ENCODE results near the gene VPS36. TPM values are rescaled to one million over a fixed set of nuclear protein-coding genes. Genes with fewer than 3 reads are reported as not detected.
"Not testable (repeated sequence)": the region's sequence is repeated elsewhere in the genome, so short reads cannot be mapped to it uniquely, and the experiment has no call there.

The VPS36 gene
- polyA plus RNA-seq, 4 donors: 24.9 to 60.8 (median 30.3) TPM

GRCh38 chr13:52387721-52388120 lies 62.7 kb downstream of the VPS36 start:
- Histone ChIP-seq H3K27ac (ENCODE audit: low read depth in 1 of 3, low read length in 2 of 3) (no peak overlapping the region), H3K9me3 (ENCODE audit: control insufficient read depth in 2 of 2, insufficient read depth in 1 of 2, low read depth in 1 of 2, low read length in 1 of 2) (no peaks in the 10 kb centered on the region), H3K4me3 (ENCODE audit: low read depth in 1 of 3, low read length in 3 of 3) (no peak overlapping the region), H3K27me3 (ENCODE audit: control insufficient read depth in 3 of 3, insufficient read depth in 3 of 3, low read length in 3 of 3) (no peaks in the 10 kb centered on the region), H3K36me3 (ENCODE audit: control insufficient read depth in 3 of 3, insufficient read depth in 2 of 3, low read depth in 1 of 3, low read length in 3 of 3) (no peaks in the 10 kb centered on the region), H3K4me1 (ENCODE audit: control insufficient read depth in 3 of 3, insufficient read depth in 2 of 3, low read depth in 1 of 3, low read length in 2 of 3) (no peaks in the 10 kb centered on the region)
- FAIRE-seq (no peak), DNase-seq (no peak)

GRCh38 chr13:52385870-52386269 lies 64.6 kb downstream of the VPS36 start:
- no peaks in the 10 kb centered on the region for H3K36me3 ChIP-seq (ENCODE audit: control insufficient read depth in 3 of 3, insufficient read depth in 2 of 3, low read depth in 1 of 3, low read length in 3 of 3)
- H3K4me1 ChIP-seq (ENCODE audit: control insufficient read depth in 3 of 3, insufficient read depth in 2 of 3, low read depth in 1 of 3, low read length in 2 of 3): no peaks in the 10 kb centered on the region
- H3K27ac ChIP-seq (ENCODE audit: low read depth in 1 of 3, low read length in 2 of 3): no peak overlapping the region
- FAIRE-seq (no peak), DNase-seq (no peak)
- H3K9me3 ChIP-seq (ENCODE audit: control insufficient read depth in 2 of 2, insufficient read depth in 1 of 2, low read depth in 1 of 2, low read length in 1 of 2): no peaks in the 10 kb centered on the region
- no peak overlapping the region for H3K4me3 ChIP-seq (ENCODE audit: low read depth in 1 of 3, low read length in 3 of 3)
- 87 to 91% (median 91%) methylated on average over 4 of the region's 4 CpGs for WGBS, 3 donors
- no peaks in the 10 kb centered on the region for H3K27me3 ChIP-seq (ENCODE audit: control insufficient read depth in 3 of 3, insufficient read depth in 3 of 3, low read length in 3 of 3)

GRCh38 chr13:52383366-52383765 lies 67.1 kb downstream of the VPS36 start:
- H3K9me3 ChIP-seq (ENCODE audit: control insufficient read depth in 2 of 2, insufficient read depth in 1 of 2, low read depth in 1 of 2, low read length in 1 of 2): no peaks in the 10 kb centered on the region
- FAIRE-seq: no peak
- WGBS, 3 donors: 59 to 76% (median 66%) methylated on average over 1 of the region's 1 CpG

DNA sequence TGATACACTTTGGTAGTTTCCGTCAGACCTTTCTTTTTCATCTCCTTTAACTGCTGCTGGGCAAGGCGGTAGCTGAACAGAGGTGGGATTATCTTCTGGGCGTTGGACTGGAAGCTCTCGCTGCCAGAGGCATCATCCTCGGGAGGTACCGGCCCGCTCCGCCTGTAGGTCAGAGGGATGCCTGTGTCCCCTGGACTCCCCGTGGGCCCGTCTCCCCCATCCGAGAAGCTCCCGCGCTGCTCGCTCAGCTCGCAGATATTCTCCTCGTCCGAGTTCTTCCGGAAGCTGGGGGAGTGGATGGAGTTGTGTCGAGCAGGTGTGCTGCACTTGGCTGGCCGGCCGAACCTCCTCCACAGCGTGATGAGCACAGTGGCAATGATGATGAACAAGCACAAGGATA lies 72.1 kb downstream of the VPS36 start:
- DNase-seq (no peak), FAIRE-seq (no peak)
- Histone ChIP-seq H3K9me3 (ENCODE audit: control insufficient read depth in 2 of 2, insufficient read depth in 1 of 2, low read depth in 1 of 2, low read length in 1 of 2) (no peaks in the 10 kb centered on the region), H3K27me3 (ENCODE audit: control insufficient read depth in 3 of 3, insufficient read depth in 3 of 3, low read length in 3 of 3) (no peaks in the 10 kb centered on the region), H3K36me3 (ENCODE audit: control insufficient read depth in 3 of 3, insufficient read depth in 2 of 3, low read depth in 1 of 3, low read length in 3 of 3) (peaks cover 0 to 11% (median 0%) of the 10 kb centered on the region in 3 donors), H3K27ac (ENCODE audit: low read depth in 1 of 3, low read length in 2 of 3) (no peak overlapping the region), H3K4me1 (ENCODE audit: control insufficient read depth in 3 of 3, insufficient read depth in 2 of 3, low read depth in 1 of 3, low read length in 2 of 3) (no peaks in the 10 kb centered on the region), H3K4me3 (ENCODE audit: low read depth in 1 of 3, low read length in 3 of 3) (no peak overlapping the region)
- 95 to 97% (median 96%) methylated on average over 22 of the region's 22 CpGs for WGBS, 3 donors

More at GRCh38 chr13:52383366-52383765, 67.1 kb downstream of the VPS36 start:
- H3K27me3 ChIP-seq (ENCODE audit: control insufficient read depth in 3 of 3, insufficient read depth in 3 of 3, low read length in 3 of 3): no peaks in the 10 kb centered on the region
- DNase-seq: no peak
- H3K27ac ChIP-seq (ENCODE audit: low read depth in 1 of 3, low read length in 2 of 3): no peak overlapping the region
- no peaks in the 10 kb centered on the region for H3K4me1 ChIP-seq (ENCODE audit: control insufficient read depth in 3 of 3, insufficient read depth in 2 of 3, low read depth in 1 of 3, low read length in 2 of 3)
- no peak overlapping the region for H3K4me3 ChIP-seq (ENCODE audit: low read depth in 1 of 3, low read length in 3 of 3)
- peaks cover 0 to 2% (median 0%) of the 10 kb centered on the region in 3 donors for H3K36me3 ChIP-seq (ENCODE audit: control insufficient read depth in 3 of 3, insufficient read depth in 2 of 3, low read depth in 1 of 3, low read length in 3 of 3)

DNA sequence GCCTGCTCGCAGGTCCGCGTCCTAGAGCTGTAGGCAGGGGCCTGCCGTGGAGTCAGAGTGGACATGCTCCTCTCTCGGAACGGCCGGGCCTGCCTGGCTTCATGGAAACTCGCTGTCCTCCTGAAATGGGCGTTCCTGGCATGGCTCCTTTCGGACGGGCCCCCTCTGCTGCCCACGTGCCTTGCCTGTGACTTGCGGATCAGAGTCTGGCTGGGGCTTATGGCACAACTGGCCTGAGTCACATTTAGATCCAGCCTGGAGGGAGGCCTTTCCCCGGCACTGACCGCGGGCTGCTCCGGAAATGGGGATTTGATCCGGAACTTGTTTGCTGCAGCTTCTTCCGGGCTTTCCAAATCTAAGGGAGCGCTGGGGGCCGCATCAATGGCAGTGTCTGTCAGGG lies 72.5 kb downstream of the VPS36 start:
- Histone ChIP-seq H3K4me1 (ENCODE audit: control insufficient read depth in 3 of 3, insufficient read depth in 2 of 3, low read depth in 1 of 3, low read length in 2 of 3) (no peaks in the 10 kb centered on the region), H3K27ac (ENCODE audit: low read depth in 1 of 3, low read length in 2 of 3) (no peak overlapping the region), H3K36me3 (ENCODE audit: control insufficient read depth in 3 of 3, insufficient read depth in 2 of 3, low read depth in 1 of 3, low read length in 3 of 3) (peaks cover 0 to 11% (median 0%) of the 10 kb centered on the region in 3 donors), H3K4me3 (ENCODE audit: low read depth in 1 of 3, low read length in 3 of 3) (no peak overlapping the region), H3K9me3 (ENCODE audit: control insufficient read depth in 2 of 2, insufficient read depth in 1 of 2, low read depth in 1 of 2, low read length in 1 of 2) (no peaks in the 10 kb centered on the region), H3K27me3 (ENCODE audit: control insufficient read depth in 3 of 3, insufficient read depth in 3 of 3, low read length in 3 of 3) (no peaks in the 10 kb centered on the region)
- FAIRE-seq (no peak), DNase-seq (no peak)
- WGBS, 3 donors: 95 to 98% (median 95%) methylated on average over 21 of the region's 21 CpGs

GRCh38 chr13:52374873-52375411 lies 75.5 kb downstream of the VPS36 start:
- DNase-seq (no peak), FAIRE-seq (no peak)
- no peaks in the 10 kb centered on the region for H3K4me1 ChIP-seq (ENCODE audit: control insufficient read depth in 3 of 3, insufficient read depth in 2 of 3, low read depth in 1 of 3, low read length in 2 of 3)
- 14 to 35% (median 16%) methylated on average over 1 of the region's 1 CpG for WGBS, 3 donors
- H3K27me3 ChIP-seq (ENCODE audit: control insufficient read depth in 3 of 3, insufficient read depth in 3 of 3, low read length in 3 of 3): no peaks in the 10 kb centered on the region
- no peak overlapping the region for H3K4me3 ChIP-seq (ENCODE audit: low read depth in 1 of 3, low read length in 3 of 3)
- no peak overlapping the region for H3K27ac ChIP-seq (ENCODE audit: low read depth in 1 of 3, low read length in 2 of 3)
- no peaks in the 10 kb centered on the region for H3K9me3 ChIP-seq (ENCODE audit: control insufficient read depth in 2 of 2, insufficient read depth in 1 of 2, low read depth in 1 of 2, low read length in 1 of 2)
- H3K36me3 ChIP-seq (ENCODE audit: control insufficient read depth in 3 of 3, insufficient read depth in 2 of 3, low read depth in 1 of 3, low read length in 3 of 3): peaks cover 0 to 11% (median 0%) of the 10 kb centered on the region in 3 donors

- no peaks in the 10 kb centered on the region for H3K4me1 ChIP-seq (ENCODE audit: control insufficient read depth in 3 of 3, insufficient read depth in 2 of 3, low read depth in 1 of 3, low read length in 2 of 3)
- no peak overlapping the region for H3K4me3 ChIP-seq (ENCODE audit: low read depth in 1 of 3, low read length in 3 of 3)
- 65 to 84% (median 75%) methylated on average over 4 of the region's 4 CpGs for WGBS, 3 donors
- H3K27me3 ChIP-seq (ENCODE audit: control insufficient read depth in 3 of 3, insufficient read depth in 3 of 3, low read length in 3 of 3): no peaks in the 10 kb centered on the region
- no peaks in the 10 kb centered on the region for H3K9me3 ChIP-seq (ENCODE audit: control insufficient read depth in 2 of 2, insufficient read depth in 1 of 2, low read depth in 1 of 2, low read length in 1 of 2)
- peaks cover 0 to 11% (median 0%) of the 10 kb centered on the region in 3 donors for H3K36me3 ChIP-seq (ENCODE audit: control insufficient read depth in 3 of 3, insufficient read depth in 2 of 3, low read depth in 1 of 3, low read length in 3 of 3)
- DNase-seq (no peak), FAIRE-seq (no peak)
- H3K27ac ChIP-seq (ENCODE audit: low read depth in 1 of 3, low read length in 2 of 3): no peak overlapping the region
Observed at GRCh38 chr13:52374389-52374788, 76.0 kb downstream of the VPS36 start.

DNA sequence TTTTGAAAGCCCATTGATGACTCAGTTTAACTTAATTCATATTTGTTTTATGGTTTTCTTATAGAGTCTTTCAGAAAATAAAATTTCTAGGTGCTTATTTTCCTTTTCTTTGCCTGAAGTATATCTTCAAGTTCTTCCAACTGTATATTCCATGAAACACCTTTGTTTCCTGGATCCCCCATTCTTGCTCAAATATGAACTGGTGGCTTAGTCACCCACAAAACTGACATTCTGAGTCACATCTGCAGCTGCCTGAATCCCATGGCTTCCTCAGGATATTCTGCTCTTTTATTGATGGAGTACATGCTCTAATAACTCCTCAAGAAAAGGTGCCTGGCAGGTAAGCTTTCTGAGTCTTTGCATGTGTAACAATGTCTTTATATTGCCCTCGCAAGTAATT lies 77.2 kb downstream of the VPS36 start:
- not testable (repeated sequence) for H3K27me3 ChIP-seq (ENCODE audit: control insufficient read depth in 3 of 3, insufficient read depth in 3 of 3, low read length in 3 of 3); FAIRE-seq; H3K36me3 ChIP-seq (ENCODE audit: control insufficient read depth in 3 of 3, insufficient read depth in 2 of 3, low read depth in 1 of 3, low read length in 3 of 3); H3K27ac ChIP-seq (ENCODE audit: low read depth in 1 of 3, low read length in 2 of 3); H3K4me1 ChIP-seq (ENCODE audit: control insufficient read depth in 3 of 3, insufficient read depth in 2 of 3, low read depth in 1 of 3, low read length in 2 of 3); H3K9me3 ChIP-seq (ENCODE audit: control insufficient read depth in 2 of 2, insufficient read depth in 1 of 2, low read depth in 1 of 2, low read length in 1 of 2); DNase-seq; H3K4me3 ChIP-seq (ENCODE audit: low read depth in 1 of 3, low read length in 3 of 3)
- 88 to 100% (median 93%) methylated on average over 1 of the region's 1 CpG for WGBS, 3 donors

- no peak for DNase-seq
- FAIRE-seq: no peak
- Histone ChIP-seq H3K27ac (ENCODE audit: low read depth in 1 of 3, low read length in 2 of 3) (no peak overlapping the region), H3K36me3 (ENCODE audit: control insufficient read depth in 3 of 3, insufficient read depth in 2 of 3, low read depth in 1 of 3, low read length in 3 of 3) (no peaks in the 10 kb centered on the region), H3K27me3 (ENCODE audit: control insufficient read depth in 3 of 3, insufficient read depth in 3 of 3, low read length in 3 of 3) (no peaks in the 10 kb centered on the region), H3K4me1 (ENCODE audit: control insufficient read depth in 3 of 3, insufficient read depth in 2 of 3, low read depth in 1 of 3, low read length in 2 of 3) (no peaks in the 10 kb centered on the region), H3K4me3 (ENCODE audit: low read depth in 1 of 3, low read length in 3 of 3) (no peak overlapping the region), H3K9me3 (ENCODE audit: control insufficient read depth in 2 of 2, insufficient read depth in 1 of 2, low read depth in 1 of 2, low read length in 1 of 2) (no peaks in the 10 kb centered on the region)
- 6 to 47% (median 26%) methylated on average over 3 of the region's 3 CpGs for WGBS, 3 donors
Observed at GRCh38 chr13:52371736-52372247, 78.6 kb downstream of the VPS36 start.
